Umbilical cord (tissue), 2 donors: ENCODE results near the gene LY6G6D. TPM values are rescaled to one million over a fixed set of nuclear protein-coding genes. Genes with fewer than 3 reads are reported as not detected.

Experiments used
- DNase-seq: peaks from one replicate; pipeline ENCODE4 v3.0.0-alpha.2; 2015; ENCODE audit warnings: low spot score
- total RNA-seq: library from RNA; depleted of rRNA; stranded (reverse); fragments of >200 nt; gene quantifications from one replicate; pipeline ENCODE4 v1.2.3, GENCODE V29; 2014; ENCODE audit warnings: low replicate concordance; ENCODE audit not compliant: insufficient read depth

LY6G6D gene, protein sequence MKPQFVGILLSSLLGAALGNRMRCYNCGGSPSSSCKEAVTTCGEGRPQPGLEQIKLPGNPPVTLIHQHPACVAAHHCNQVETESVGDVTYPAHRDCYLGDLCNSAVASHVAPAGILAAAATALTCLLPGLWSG
- total RNA-seq = not detected

DNA sequence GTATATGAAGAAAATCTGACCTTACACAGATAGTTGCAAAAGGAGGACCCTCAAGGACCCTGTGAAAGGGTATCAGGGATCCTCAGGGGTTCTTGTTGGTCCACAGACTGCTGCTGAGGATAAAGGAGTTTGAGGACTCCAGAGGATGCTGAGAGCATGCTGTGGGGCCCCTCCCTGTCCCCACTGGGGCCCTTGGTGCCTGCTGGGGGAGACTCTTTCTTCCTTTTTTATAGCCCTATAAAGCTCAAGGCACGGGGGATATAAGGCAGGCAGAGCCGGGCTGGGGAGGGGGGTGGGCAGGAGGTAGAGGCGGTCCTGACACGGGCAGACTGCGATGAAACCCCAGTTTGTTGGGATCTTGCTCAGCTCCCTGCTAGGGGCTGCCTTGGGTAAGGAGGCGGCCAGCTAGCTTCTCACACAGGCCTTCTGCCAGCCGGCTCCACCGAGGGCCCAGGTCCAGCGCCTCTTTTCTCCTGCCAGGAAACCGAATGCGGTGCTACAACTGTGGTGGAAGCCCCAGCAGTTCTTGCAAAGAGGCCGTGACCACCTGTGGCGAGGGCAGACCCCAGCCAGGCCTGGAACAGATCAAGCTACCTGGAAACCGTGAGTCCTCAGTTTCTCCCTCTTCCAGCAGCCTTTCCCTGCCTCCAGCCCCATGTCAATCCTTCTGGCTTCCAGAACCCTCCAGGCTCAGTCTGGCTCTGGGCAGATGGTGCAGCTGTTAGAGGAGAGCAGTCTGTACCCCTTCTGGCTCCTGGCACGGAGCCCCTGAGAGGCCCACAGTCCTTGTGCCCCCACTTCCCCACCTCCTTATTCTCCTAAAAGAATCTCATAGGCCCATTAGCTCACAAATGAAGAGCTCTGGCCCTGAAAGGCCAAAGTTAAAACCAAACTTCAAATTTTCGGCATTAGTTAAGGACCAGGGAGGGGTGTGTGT, at the start of gene LY6G6D:
TSS of gene LY6G6D (plus strand) at position 327 of the 937 bp plus-strand sequence. CDS start at position 335, 8 bp downstream.
- DNase-seq = peak; percentile 71

DNA sequence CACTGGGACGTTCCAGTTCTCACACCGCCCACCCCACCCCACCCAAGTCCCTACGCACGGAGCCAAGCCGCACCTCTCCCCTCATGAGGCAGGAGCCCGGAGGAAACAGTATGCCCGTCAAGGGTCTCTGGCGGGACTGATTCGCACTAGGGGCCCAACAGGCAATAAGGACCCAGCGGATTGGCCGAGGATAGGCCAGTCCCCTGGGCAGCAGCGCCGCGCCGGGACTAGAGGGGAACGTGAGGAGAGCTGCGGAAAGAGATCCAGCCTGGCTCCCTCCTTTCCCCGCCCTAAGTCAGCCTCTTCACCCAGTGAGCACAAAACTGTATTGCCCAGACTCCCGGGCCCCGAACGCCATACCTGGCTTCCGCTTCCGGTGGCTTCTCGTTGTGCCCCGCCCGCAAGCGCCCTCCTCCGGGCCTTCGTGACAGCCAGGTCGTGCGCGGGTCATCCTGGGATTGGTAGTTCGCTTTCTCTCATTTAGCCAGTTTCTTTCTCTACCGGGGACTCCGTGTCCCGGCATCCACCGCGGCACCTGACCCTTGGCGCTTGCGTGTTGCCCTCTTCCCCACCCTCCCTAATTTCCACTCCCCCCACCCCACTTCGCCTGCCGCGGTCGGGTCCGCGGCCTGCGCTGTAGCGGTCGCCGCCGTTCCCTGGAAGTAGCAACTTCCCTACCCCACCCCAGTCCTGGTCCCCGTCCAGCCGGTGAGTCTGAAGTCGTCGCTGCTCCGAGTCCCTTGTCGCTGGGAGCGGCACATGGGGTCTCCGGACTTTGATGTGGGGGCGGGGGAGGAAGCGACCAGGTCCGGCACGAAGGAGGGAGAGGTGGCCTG, 49.4 kb upstream of the LY6G6D start, which contains the start of gene CSNK2B:
TSS of gene CSNK2B (plus strand) at position 580 of the 836 bp plus-strand sequence. CDS start 752 bp downstream, outside the sequence.
- peak; percentile 99 for DNase-seq

DNA sequence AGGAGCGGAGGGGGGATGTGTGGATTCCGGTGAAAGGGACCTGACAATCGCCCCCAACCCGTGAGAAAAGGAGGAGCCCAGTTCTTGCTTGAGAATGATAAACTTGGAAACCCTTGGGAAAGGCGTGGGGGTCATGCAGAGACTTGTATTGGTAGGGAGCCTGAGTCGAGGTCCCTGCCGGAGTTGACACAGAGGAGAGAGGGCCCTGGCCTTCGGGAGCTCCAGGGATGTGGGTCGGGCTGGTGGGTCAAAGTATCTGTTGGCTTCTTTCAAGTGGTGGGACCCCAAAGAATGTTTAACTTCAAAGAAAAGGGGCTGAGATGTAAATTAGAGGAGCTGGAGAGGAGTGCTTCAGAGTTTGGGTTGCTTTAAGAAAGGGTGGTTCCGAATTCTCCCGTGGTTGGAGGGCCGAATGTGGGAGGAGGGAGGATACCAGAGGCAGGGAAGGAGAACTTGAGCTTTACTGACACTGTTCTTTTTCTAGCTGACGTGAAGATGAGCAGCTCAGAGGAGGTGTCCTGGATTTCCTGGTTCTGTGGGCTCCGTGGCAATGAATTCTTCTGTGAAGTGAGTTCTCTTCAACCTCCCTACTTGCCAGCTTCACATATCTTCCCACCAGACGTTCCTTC, 48.7 kb upstream of the LY6G6D start:
- DNase-seq = peak; percentile 26

DNA sequence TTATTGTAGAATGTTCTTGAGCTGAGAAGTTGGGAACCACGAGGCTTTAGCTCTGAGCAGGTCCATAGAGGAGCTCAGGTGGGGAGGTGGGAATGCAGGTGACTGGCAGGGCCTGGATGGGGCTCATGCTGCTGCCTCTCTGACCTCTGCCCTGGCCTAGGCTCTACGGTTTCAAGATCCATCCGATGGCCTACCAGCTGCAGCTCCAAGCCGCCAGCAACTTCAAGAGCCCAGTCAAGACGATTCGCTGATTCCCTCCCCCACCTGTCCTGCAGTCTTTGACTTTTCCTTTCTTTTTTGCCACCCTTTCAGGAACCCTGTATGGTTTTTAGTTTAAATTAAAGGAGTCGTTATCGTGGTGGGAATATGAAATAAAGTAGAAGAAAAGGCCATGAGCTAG, 45.5 kb upstream of the LY6G6D start, which contains the start of gene LY6G5B:
TSS of gene LY6G5B (plus strand) at position 301 of the 400 bp plus-strand sequence. CDS start 975 bp downstream, outside the sequence.
- no peak for DNase-seq

DNA sequence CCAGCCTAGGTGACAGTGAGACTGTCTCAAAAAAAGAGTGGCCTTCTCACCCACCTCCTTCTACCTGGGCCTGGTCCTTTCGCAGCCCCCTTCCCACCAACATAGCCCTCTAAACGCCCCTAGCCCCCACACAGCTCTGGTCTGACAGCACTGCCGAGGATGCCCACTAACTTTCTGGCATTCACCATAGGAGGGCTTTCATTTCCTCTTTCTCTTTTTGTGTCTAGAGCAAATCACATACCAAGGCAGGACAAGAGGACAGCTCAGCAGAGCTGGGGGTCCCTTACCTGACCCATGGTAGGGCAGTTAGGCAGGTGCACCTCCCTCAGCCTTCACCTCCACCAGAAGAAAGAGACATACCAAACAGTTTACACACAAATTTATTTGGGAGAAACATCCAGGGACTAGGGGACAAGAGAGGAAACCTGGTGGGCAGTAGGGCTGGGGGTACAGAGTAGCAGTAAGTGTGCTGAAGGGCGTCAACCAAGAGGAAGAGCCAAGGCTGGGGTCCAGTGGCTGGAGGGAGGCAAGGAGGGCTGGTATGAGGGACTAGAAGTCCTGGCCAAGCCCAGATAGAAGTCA, 38.7 kb upstream of the LY6G6D start:
- no peak for DNase-seq

DNA sequence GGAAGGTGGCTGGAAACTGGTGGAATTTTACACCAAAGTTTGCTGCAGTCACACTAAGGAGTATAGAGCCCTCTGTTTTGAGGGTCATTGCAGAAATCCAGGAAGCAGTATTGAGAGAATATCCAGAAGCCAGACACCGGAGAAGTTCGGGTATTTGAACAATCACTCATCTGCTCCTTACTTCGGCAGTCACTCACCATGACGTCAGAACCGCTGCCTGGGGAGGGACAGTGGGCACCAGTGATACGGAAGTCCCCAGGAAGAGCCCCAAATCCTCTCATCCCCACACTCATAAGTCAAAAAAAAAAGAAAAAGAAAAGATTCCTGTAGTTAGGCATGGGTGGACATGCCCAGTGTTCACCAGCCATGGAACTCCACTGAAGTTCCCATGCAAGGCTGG, 38.2 kb upstream of the LY6G6D start:
- DNase-seq = no peak

DNA sequence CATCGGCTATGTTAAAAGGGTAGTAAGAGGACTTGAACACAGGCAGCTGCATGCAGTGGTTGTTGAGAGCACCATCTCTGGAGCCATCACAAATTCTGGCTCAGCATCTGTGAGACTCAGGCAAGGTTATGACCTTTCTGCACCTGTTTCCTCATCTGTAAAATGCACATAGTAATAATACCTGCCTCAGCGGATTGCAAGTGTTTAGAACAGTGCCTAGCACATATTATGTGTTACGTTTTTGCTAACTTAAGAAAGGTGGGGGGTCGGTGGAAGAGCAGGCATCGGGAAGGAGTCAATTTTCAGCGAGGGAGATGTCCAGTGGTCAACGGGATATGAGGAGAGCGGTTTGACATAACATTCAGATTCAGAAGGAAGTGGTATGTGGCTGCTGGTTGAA, 37.2 kb upstream of the LY6G6D start:
- no peak for DNase-seq

DNA sequence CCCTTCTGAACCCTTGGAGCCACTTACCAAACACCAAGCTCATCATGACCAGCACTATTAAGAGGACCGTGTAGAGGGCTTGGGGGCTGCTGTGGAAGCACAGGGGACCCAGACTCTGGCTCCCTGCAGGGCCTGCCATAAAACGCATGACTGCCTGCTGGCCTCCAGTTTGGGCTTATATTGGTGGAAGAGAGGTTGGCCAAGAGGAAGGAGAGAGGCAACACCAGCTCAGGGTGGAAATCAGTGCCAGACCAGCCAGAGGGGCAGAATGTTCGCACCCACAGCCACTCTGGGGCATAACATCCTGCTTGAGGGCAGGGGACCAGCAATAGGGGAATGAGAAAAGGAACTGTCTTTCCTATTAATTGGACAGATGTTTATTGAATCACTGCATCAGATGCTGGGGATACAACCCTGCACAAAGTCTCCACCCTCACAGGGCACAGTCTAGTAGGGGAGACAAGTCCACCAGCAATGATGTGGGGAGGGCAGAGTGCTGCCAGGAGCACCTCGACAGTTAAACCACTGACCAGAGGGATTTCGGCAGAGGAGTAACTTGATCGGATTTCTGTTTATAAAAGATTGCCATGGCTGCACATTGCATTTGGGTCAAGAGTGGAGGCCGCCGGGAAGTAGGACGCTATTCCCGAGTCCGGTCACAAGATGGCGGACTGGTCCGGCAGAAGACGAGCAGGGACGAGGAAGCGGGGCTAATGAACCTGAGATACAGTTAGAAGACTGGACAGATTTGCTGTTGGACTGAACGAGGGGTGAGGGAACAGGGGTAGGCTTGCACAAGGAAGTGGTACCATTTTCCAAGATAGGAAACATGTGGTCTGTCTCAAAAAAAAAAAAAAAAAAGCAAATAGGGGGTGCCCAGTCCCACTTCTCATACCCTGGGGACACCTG, 34.7 kb upstream of the LY6G6D start, which contains the start of gene LY6G5C:
TSS of gene LY6G5C (minus strand) at position 842 of the 909 bp plus-strand sequence. CDS start at position 148, 694 bp downstream.
- peak; percentile 84 for DNase-seq

DNA sequence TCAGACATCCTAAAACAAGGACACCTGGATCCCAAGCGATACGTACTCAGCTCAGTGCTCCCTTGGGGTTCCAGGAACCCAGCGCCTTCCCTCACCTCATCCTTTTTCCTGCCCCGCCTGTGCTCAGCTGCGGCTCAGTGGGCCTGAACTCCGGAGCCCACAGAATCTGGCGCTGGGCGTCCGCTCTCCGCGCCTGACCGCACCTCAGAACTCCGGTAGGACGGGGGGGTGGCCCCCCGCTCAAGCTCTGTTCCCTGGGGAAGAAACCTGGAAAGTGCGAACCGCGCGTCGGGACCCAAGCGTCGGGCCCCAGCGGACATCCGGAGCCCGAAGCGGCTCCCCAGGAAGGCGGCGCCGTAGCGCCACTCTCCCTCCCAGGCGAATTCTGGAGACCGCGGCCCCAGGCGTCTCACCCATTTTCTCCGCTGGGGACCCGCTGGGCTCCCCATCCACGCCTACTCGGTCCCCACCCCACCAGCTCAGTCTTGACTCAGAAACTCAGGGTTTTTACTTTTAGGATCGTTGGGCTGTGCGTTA, 33.9 kb upstream of the LY6G6D start:
- DNase-seq = peak; percentile 54

DNA sequence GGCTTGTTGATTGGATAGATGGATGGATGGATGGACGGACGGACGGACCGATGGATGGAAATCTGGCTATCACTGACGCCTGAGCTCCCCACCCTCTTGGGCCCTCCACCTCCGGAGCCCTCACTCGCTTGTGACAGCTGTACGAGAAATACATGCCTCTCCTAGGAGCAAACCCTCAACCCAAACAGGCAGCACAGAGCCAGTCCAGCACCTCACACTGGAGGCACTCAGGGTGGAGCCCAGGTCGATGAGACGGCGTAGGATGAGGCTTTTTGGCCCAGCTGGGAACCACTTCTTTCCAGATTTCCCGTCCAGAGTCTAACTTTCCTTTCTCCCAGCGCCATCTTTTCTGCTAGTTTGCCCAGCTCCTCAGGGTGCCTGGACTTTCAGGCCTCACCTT, 31.6 kb upstream of the LY6G6D start:
- DNase-seq = no peak

DNA sequence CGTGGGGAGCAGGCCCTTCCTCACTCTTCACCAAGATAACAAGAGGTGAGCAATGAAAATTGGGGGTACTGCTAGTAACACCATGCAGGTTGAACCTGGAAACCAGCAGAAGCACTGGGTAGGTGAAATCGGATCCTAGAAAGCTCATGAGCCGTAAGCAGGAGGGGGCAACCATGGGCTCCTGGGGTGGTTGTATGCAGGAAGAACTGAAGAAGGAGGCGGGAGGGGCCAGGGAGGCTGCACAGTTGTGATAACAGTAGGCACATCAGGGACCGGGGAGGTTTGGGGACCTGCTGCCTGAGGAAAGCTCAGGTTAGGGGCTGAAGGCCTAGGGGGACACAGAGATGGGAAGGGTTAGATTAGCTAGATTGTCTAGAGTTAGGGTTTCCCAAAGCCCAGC, 28.7 kb upstream of the LY6G6D start:
- DNase-seq = no peak

DNA sequence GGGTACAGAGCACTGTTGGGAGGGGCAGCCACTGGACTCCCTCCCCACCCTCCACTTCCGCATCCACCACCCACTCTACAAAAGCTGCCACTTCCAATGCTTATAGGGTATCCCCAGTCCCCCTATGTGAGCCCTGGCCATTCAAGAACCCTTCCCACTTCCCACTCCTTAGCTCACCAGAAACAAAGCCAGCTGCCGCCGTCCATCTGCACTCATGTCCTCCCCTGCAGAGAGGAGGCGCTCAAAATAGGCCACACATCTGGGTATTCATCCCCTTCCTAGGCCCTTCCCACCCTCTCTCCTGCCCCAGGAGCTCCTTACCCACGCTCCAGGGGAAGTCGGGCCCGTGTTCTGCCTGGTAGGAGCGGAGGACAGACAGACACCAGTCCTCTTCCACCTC, 27.8 kb upstream of the LY6G6D start:
- DNase-seq = no peak

DNA sequence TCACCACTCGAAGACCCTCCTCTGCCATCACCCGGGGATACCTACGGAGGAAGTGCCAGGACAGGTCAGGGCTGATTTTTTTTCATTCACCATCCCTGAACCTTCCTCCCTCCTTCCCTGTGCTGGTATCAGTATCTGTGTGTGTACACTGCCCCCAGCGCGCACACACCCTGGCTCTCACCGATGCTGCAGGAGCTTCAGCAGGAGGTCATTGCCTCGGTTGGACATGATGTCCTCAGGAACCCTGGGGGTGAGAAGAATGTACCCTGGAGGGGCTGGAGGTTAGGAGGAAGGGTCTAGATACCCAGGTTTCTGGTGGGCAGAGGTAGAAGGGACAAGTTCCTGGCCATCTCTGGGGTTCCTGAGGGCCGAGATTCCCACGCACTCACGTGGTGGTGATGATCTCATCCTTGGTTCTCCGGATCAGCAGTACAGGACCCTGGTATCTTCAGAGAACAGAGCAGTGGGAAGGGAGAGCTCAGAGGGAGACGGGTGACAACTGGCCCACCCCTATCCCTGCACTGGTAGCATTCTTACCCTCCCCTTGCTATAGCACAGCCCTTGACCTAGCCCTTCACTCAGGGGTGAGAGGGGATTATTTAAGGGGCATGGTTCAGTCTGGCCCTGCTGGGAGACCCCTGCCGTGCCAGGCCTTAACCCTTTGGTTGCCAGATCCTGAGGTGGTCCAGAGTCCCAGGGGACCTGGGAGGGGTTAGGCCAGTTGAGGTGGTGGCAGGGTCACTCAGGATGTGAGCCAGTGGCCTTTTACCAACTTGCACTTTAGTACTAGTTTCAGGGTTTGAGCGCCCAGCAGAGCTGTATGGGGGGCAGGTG, 27.1 kb upstream of the LY6G6D start:
- DNase-seq = no peak

DNA sequence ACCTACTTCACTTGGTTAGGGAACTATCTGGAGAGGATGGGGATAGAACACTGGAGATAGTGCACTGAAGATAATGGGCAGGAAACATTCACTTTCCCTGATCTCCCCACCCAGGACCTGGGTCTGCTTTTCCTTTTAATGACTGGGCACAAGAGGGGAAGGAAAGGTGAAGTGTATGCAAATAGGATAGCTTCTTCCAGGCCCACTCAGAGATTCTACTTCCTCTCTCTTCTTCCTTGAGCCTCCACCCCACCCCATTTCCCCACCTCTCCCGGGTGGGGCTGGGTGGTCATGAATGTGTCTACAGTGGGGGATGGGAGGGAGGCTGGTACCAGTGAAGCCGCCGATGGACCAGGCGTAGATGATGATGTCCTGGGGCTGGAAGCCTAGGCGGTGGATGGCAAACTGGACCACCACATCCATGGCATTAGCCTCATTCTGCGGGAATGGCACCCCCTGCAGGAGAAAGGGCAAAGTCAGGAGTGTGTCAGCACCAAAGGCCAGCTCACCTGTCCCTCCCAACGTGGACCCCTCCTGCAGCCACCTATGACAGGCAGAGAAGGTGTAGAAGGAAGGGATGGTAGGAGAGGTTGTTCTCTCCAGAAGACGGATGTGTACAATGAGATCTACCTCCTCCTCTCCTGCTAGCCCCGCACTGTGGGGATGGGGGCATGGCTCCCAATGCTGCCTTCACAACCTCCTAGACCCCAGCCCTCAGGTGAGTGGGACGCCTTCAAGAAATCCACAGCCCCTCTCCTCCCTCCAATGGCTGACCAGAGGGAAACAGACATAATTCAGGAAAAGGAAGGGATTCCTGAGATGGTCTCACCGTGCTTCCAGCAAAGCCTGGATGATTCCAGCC, 25.7 kb upstream of the LY6G6D start:
- DNase-seq = no peak

DNA sequence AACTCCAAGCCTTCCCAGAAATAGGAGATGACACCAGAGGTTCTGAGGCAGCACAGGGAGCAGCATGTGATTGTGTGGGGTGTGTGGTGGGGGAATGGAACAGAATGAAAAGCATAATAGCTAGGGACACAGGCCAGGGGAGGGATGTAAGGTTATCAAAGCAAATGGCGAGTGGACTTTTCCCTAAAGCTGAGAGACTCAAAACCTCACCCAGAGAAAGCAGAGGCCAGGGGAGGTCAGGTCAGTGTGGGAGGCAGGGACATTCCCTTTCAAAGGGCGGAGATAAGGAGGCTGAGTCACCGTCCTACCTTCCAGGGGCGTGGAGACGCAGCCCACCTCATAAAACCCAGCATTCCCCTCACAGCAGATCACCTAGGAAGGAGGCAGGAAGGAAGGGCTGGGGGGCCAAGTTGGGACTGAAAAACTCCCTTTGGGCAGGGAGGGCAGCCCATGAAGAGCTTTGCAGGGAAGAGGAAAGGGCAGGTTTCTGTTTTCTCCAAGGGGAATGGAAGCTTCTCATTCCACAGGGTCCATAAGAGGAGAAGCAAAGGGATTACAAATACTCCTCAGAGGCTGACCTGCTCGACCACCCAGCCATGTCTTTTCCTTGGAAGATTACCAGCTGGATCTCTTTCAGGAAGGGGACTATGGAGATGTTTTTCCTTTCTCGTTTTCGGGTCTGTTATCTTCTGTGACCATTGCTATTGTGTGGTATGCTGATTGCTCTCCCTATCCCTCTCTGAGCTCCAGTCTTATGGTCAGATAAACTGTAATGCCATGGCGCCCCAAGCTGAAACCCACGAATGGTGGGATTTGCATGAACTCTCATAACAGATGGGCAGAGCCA, 24.7 kb upstream of the LY6G6D start:
- DNase-seq = no peak

DNA sequence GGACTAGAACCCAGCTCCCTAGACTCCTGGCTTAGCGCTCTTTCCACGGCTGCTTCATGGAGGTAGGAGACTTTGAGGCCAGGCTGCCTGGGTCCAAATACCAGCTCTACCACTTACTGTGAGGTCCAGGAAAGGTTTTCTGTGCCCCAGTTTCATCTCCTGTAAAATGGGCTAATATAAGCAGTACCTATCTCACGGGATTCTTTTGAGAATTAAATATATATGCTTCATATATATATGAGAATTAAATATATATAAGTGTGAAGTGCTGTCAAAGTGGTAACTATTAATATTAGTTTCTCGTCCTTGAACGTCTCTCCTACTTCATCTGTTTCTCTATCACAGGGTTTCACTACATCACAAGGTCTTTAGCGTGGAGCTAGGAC, 24.1 kb upstream of the LY6G6D start:
- DNase-seq = no peak
